ENCODE results near the gene CCNY.

The CCNY gene

DNA sequence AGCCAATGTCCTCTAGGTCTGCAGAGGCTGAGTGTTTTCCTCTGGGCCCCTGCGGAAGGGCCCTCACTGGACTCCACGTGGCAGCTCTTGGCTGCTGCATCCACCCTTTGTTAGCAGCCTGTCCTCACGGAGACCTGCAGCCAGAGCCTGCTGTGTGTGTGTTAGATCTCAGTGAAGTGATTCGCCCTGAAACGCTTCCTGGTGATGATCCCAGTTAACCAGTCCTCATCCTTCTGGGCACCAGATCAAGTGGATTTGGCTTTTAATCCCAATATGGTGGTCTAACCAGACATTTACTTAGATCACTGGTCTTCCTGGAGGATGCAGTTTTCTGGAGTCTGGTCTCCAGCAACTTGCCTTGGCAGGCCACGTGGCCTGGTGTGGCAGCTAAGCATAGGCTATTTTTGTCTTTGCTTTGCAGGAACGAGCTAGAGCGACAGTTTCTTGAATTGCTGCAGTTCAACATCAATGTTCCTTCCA lies 229.3 kb downstream of the CCNY start:
- Histone ChIP-seq H3K4me3 (no peak overlapping the region), H3K4me1 (peaks cover 30 to 57% (median 35%) of the 10 kb centered on the region in 10 experiments), H3K9ac (no peak overlapping the region), H3K9me3 (replicated peaks in 1 of 11) (no peaks in the 10 kb centered on the region), H3K27ac (peak overlapping the region in 2 of 11 experiments; percentile 36 to 49; a peak in 3 of 22 replicates), H3K27me3 (no peaks in the 10 kb centered on the region), H4K20me1 (peaks cover 0 to 49% (median 23%) of the 10 kb centered on the region in 11 experiments; a peak in 13 of 22 replicates), H3K4me2 (peak overlapping the region in 2 of 11 experiments; percentile 70 to 77; a peak in 5 of 22 replicates), H3K36me3 (peaks cover 54 to 88% (median 75%) of the 10 kb centered on the region in 11 experiments)
- TF ChIP-seq Cebpa-rat (IDR thresholded peaks at IDR 0.05) = no peak

DNA sequence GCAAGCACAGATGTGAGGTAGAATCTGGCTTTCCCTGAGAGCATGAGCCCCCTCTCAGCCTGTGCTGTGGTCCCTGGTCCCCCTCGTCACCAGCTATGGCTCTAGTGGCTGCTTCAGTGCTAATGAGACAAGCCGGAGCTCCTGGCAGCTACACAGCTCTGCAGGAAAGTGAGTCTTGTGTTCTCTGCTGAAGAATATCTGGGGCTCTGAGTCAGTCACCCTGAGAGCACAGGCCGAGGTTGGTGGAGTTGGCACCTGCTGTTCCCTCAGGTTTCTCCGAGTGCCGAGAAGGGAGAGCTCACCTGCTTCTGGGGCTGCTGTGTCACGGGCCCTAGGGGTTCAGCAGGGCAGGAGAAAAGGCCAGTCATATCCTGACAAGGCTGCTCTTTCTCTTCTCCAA lies 231.6 kb downstream of the CCNY start:
- H3K36me3 ChIP-seq = peaks cover 56 to 89% (median 72%) of the 10 kb centered on the region in 11 experiments
- no peaks in the 10 kb centered on the region for H3K27me3 ChIP-seq
- TF ChIP-seq Cebpa-rat (IDR thresholded peaks at IDR 0.05) = no peak
- H3K4me3 ChIP-seq = no peak overlapping the region
- peaks cover 0 to 37% (median 16%) of the 10 kb centered on the region in 11 experiments; a peak in 12 of 22 replicates for H4K20me1 ChIP-seq
- H3K27ac ChIP-seq = no peak overlapping the region
- no peak overlapping the region for H3K4me2 ChIP-seq
- H3K9ac ChIP-seq = no peak overlapping the region
- H3K9me3 ChIP-seq (replicated peaks in 1 of 11) = no peaks in the 10 kb centered on the region
- H3K4me1 ChIP-seq = peaks cover 30 to 43% (median 35%) of the 10 kb centered on the region in 10 experiments

DNA sequence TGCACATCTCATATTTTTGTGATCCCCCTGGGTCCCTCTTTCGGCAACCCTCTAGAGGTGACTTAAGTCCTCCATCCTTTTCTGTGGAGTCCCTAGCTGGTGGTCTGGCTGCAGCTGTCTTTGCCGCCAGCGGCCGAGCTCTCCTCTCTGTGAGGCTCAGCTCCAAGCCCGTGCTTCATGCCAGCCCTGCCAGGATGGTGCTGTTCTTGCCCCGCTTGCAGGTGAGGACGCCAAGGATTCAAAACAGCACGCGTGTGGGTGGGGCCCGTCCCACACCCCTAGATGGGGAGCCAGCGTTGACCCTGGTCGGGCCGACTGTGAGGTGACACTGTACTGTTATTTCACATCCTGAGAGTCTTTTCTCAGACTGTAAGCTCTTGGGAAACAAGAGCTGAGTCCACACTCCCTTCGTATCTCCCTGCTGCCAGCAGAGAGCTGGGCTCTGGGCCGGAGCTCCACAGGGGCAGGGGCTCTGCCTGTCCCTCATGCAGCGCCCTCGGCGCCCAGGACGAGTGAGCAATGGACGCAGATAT lies 232.2 kb downstream of the CCNY start:
- Histone ChIP-seq H3K27me3 (no peaks in the 10 kb centered on the region), H3K4me3 (no peak overlapping the region), H3K36me3 (peaks cover 62 to 95% (median 78%) of the 10 kb centered on the region in 11 experiments), H4K20me1 (peaks cover 0 to 35% (median 16%) of the 10 kb centered on the region in 11 experiments; a peak in 12 of 22 replicates), H3K9ac (no peak overlapping the region), H3K4me1 (peaks cover 30 to 41% (median 35%) of the 10 kb centered on the region in 10 experiments), H3K4me2 (peak overlapping the region in 7 of 11 experiments; percentile 20 to 45 (median 40); a peak in 10 of 22 replicates), H3K27ac (no peak overlapping the region), H3K9me3 (replicated peaks in 1 of 11) (no peaks in the 10 kb centered on the region)
- no peak for TF ChIP-seq Cebpa-rat (IDR thresholded peaks at IDR 0.05)

DNA sequence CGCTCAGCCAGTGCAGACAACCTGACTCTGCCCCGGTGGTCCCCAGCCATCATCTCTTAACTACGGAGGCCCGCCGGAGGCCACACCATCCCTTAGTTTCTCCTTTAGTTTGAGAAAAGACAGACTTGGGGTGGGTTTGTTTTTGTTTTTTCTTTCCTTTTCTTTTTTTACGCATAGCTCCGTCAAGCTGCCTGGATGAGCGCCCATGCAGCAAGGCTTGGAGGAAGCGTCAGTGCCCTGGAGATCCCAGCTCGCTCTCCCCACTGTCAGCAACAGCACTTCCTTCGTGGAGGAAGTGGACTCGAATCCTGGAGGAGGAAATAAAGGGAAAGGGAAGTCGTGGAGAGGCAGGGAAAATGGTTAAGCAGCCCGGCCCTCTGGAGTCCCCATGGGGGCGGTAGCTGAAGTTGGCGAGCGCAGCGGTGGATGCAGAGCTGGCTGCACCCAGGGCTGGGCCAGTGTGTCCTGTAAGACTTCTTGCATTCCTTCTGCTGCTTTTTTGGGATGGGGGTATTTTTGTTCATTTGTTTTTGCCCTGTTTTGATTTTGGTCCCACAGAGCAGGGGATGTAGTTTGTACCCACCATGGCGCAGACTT lies 232.9 kb downstream of the CCNY start:
- Histone ChIP-seq H3K9me3 (replicated peaks in 1 of 11) (no peaks in the 10 kb centered on the region), H3K27me3 (no peaks in the 10 kb centered on the region), H3K4me3 (no peak overlapping the region), H3K4me1 (peaks cover 25 to 35% (median 28%) of the 10 kb centered on the region in 10 experiments), H3K9ac (no peak overlapping the region), H3K27ac (no peak overlapping the region), H4K20me1 (peaks cover 0 to 34% (median 15%) of the 10 kb centered on the region in 11 experiments; a peak in 12 of 22 replicates), H3K36me3 (peaks cover 65 to 96% (median 80%) of the 10 kb centered on the region in 11 experiments), H3K4me2 (peak overlapping the region in 10 of 11 experiments; percentile 20 to 45 (median 30); a peak in 14 of 22 replicates)
- TF ChIP-seq Cebpa-rat (IDR thresholded peaks at IDR 0.05) = no peak

DNA sequence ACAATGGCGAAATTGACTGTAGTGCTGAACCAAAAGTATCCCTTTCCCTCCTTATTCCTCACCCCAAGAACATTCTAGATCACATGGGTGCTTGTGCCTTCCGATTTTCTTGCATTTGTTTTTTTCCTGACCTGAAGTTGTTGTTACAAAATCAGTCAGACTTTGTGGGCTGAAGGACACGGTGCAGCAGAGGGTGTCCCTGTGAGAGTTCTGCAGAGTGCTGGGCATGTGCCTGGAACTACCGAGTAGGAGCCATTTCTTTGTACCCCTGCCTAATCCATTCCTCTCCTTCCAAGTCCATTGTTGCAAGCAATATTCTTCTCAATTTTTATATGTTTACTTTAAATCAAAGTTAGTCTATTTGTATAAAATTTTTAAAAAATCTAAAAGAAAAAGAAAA lies 233.5 kb downstream of the CCNY start:
- H3K9ac ChIP-seq = no peak overlapping the region
- peak overlapping the region in 5 of 11 experiments; percentile 20 to 45 (median 40); a peak in 7 of 22 replicates for H3K4me2 ChIP-seq
- no peaks in the 10 kb centered on the region for H3K27me3 ChIP-seq
- peaks cover 71 to 96% (median 86%) of the 10 kb centered on the region in 11 experiments for H3K36me3 ChIP-seq
- no peak overlapping the region for H3K27ac ChIP-seq
- H3K4me1 ChIP-seq = peaks cover 19 to 29% (median 22%) of the 10 kb centered on the region in 10 experiments
- no peaks in the 10 kb centered on the region for H3K9me3 ChIP-seq (replicated peaks in 1 of 11)
- H4K20me1 ChIP-seq = peaks cover 0 to 27% (median 9%) of the 10 kb centered on the region in 11 experiments; a peak in 12 of 22 replicates
- TF ChIP-seq Cebpa-rat (IDR thresholded peaks at IDR 0.05) = no peak
- no peak overlapping the region for H3K4me3 ChIP-seq

DNA sequence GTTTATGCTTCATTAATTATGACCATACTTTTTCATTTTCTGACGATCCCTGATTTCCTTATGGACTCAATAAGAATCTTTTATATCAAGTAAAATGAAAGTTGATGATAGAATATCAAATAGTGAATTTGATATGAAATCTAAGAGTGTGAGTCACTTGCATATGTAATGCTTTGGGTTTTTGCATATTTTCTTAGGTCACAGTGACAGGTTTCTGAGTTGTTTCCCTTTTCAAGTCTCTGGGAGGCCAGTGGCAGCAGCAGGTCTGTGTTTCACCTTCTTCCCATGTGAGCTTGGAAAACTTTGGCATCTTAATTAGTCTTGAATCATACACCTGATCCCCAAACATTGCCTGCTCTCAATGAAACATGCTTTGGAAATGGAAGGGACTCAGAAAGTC lies 234.1 kb downstream of the CCNY start:
- H3K4me2 ChIP-seq = no peak overlapping the region
- TF ChIP-seq Cebpa-rat (IDR thresholded peaks at IDR 0.05) = no peak
- H3K36me3 ChIP-seq = peaks cover 72 to 97% (median 88%) of the 10 kb centered on the region in 11 experiments
- H3K4me1 ChIP-seq = peaks cover 14 to 23% (median 18%) of the 10 kb centered on the region in 10 experiments; a peak in 19 of 20 replicates
- H3K9ac ChIP-seq = no peak overlapping the region
- no peaks in the 10 kb centered on the region for H3K9me3 ChIP-seq (replicated peaks in 1 of 11)
- H3K27me3 ChIP-seq = no peaks in the 10 kb centered on the region
- H3K4me3 ChIP-seq = no peak overlapping the region
- no peak overlapping the region for H3K27ac ChIP-seq
- H4K20me1 ChIP-seq = peaks cover 0 to 22% (median 5%) of the 10 kb centered on the region in 11 experiments; a peak in 11 of 22 replicates

DNA sequence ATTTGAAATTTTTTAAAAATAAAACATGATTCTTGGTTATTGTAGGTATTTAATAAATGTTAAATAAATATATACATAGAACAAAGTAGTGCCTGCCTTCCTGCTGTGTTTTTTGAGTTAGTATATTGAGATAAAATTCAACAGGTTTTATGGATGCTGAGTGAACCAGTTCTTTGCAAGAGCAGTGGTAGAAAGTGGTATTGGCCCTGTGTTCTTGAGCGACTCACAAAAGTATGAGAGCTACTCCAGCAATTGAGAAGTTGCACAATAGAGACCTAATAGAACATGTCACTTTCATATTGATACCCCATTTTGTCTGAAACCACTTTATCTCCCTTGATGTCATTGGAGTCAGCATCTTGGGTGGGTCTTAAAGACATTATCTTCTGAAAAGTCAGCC lies 236.3 kb downstream of the CCNY start:
- H3K4me1 ChIP-seq = peaks cover 10 to 23% (median 16%) of the 10 kb centered on the region in 10 experiments; a peak in 17 of 20 replicates
- peaks cover 0 to 20% (median 5%) of the 10 kb centered on the region in 11 experiments; a peak in 9 of 22 replicates for H4K20me1 ChIP-seq
- no peak for TF ChIP-seq Cebpa-rat (IDR thresholded peaks at IDR 0.05)

DNA sequence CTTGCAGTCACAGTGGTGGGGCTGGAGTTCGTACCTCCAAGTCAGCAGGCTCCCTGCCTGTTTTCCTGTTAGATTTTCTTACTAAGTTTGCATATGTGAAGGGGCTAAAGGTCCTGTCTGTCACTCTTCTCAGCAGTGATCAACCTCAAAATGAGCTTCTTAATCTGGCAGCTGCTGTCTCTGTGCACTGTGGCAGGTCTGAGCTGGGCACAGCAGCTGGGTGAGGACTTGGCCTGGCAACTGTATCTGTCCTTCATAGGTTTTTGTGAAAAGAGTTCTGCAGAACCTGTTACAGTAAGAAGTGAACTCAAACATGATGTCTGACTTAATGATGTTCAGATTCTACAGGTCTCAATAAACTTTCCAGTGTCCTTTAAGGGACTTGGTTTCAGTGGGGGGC lies 237.5 kb downstream of the CCNY start:
- Histone ChIP-seq H3K4me3 (no peak overlapping the region), H3K9ac (no peak overlapping the region), H3K27me3 (no peaks in the 10 kb centered on the region), H3K36me3 (peaks cover 38 to 73% (median 57%) of the 10 kb centered on the region in 11 experiments), H3K9me3 (replicated peaks in 1 of 11) (no peaks in the 10 kb centered on the region), H3K27ac (no peak overlapping the region), H3K4me1 (peaks cover 6 to 11% (median 10%) of the 10 kb centered on the region in 10 experiments; a peak in 17 of 20 replicates), H4K20me1 (peaks cover 0 to 12% (median 0%) of the 10 kb centered on the region in 11 experiments; a peak in 8 of 22 replicates), H3K4me2 (no peak overlapping the region)
- TF ChIP-seq Cebpa-rat (IDR thresholded peaks at IDR 0.05) = no peak

More for the DNA sequence above, 236.3 kb downstream of the CCNY start:
- H3K27ac ChIP-seq = no peak overlapping the region
- no peaks in the 10 kb centered on the region for H3K27me3 ChIP-seq
- H3K4me2 ChIP-seq = no peak overlapping the region
- H3K36me3 ChIP-seq = peaks cover 50 to 85% (median 69%) of the 10 kb centered on the region in 11 experiments
- H3K9ac ChIP-seq = no peak overlapping the region
- no peaks in the 10 kb centered on the region for H3K9me3 ChIP-seq (replicated peaks in 1 of 11)
- H3K4me3 ChIP-seq = no peak overlapping the region

DNA sequence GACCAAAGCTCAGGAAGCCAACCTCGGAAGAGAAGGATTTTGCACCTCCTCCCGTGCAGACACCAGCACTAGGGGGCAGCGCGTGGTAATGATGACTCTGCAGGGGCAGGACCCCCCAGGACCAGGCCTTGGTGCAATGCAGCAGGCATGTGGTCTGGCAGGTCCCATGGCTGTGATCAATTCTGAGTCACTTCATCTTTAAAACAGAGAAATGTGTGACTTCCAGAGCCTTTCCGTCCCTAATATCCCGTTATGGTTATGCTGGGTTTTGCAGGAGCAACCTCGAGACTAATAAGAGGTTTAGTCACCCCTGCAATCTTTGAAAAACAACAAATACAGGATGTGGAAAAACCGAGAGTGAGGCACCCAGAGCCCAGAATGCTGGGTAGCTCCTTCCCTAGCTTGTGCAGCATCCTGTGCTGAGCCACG lies 238.6 kb downstream of the CCNY start:
- Histone ChIP-seq H3K4me3 (no peak overlapping the region), H3K9me3 (replicated peaks in 1 of 11) (no peaks in the 10 kb centered on the region), H3K27me3 (no peaks in the 10 kb centered on the region), H3K27ac (no peak overlapping the region), H3K4me2 (no peak overlapping the region), H4K20me1 (peaks cover 0 to under 1% (median 0%) of the 10 kb centered on the region in 11 experiments; a peak in 1 of 22 replicates), H3K36me3 (peaks cover 29 to 61% (median 46%) of the 10 kb centered on the region in 11 experiments), H3K4me1 (no peaks in the 10 kb centered on the region), H3K9ac (no peak overlapping the region)
- TF ChIP-seq Cebpa-rat (IDR thresholded peaks at IDR 0.05) = no peak

Data from BLaER1 treated with 17β-estradiol and CSF1 and Interleukin-3, amounts not matched to agents 10 nM and 100 nM (cell line).